AG04449 (cell line): ENCODE results near the gene BCL3.

Source experiments
- CTCF ChIA-PET: fragments of 350-600 bp; formaldehyde crosslinking; extraction: SDS; loops from one replicate; lab custom pipeline; 2021; ENCODE audit warnings: antibody characterized with exemption; lab: Yijun Ruan, JAX
- POLR2A ChIA-PET: fragments of 400-600, 350-600 bp; formaldehyde crosslinking; extraction: SDS; loops from one replicate; lab custom pipeline; 2020; ENCODE audit warnings: antibody characterized with exemption, inconsistent platforms; lab: Yijun Ruan, JAX
- DNase-seq: peaks from one replicate; pipeline ENCODE4 v3.0.0-alpha.2; 2010; ENCODE audit warnings: low read depth, low spot score
- H3K4me3 ChIP-seq: 2 replicates; pipeline ENCODE4 v1.5.1; 2011; ENCODE audit warnings: low read depth, mild to moderate bottlenecking, control low read depth, low read length
- TF ChIP-seq, protein P1 (sequence below): IDR thresholded peaks from one replicate; pipeline ENCODE4 v1.5.1; 2011; ENCODE audit warnings: mild to moderate bottlenecking, moderate library complexity, low read length, control low read depth, inconsistent platforms; ENCODE audit not compliant: insufficient read depth; ENCODE audit errors: missing control alignments

Gene BCL3

GRCh38 chr19:44723952-44724319 lies 24.6 kb upstream of the BCL3 start:
- no peak overlapping the region for H3K4me3 ChIP-seq
- ChIA-PET POLR2A (interaction anchor here (1.1 to 1.6 kb wide), 5 partner anchors 10 to 44 kb away, joined by 3 to 5 read pairs (median 4); no protein-coding TSS in a partner anchor), CTCF (interaction anchor here (0.8 to 19.8 kb wide), 58 partner anchors 9 to 240 kb away, joined by 3 to 694 read pairs (median 8); partner anchors contain the start of genes BCAM, BCL3, CBLC and CLPTM1)
- TF ChIP-seq, protein P1, sequence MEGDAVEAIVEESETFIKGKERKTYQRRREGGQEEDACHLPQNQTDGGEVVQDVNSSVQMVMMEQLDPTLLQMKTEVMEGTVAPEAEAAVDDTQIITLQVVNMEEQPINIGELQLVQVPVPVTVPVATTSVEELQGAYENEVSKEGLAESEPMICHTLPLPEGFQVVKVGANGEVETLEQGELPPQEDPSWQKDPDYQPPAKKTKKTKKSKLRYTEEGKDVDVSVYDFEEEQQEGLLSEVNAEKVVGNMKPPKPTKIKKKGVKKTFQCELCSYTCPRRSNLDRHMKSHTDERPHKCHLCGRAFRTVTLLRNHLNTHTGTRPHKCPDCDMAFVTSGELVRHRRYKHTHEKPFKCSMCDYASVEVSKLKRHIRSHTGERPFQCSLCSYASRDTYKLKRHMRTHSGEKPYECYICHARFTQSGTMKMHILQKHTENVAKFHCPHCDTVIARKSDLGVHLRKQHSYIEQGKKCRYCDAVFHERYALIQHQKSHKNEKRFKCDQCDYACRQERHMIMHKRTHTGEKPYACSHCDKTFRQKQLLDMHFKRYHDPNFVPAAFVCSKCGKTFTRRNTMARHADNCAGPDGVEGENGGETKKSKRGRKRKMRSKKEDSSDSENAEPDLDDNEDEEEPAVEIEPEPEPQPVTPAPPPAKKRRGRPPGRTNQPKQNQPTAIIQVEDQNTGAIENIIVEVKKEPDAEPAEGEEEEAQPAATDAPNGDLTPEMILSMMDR, result peak; percentile 97
- no peak for DNase-seq

DNA sequence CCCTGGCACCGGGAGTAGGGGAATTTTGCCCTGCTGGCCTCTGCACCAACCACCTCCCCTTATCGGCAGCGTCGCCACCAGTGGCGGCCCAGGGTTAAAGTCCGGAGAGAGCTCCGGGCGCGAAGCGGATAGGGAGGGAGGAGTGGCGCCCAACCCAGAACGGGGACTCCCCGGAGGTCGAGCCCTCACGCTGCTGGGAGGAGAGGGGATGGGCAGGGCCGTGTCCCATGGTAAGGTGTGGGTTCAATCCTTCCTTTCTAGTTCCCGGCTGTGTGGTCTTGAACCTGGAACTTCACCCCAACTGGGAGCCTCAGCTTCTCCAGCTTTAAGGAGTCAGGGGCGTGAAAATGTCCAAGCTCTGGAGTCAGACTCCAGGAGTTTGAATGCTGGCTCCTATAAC lies 23.3 kb upstream of the BCL3 start:
- ChIA-PET CTCF (interaction anchor here (1.6 to 19.8 kb wide), 17 partner anchors 10 to 154 kb away, joined by 4 to 694 read pairs (median 27); partner anchors contain the start of genes BCAM and CBLC), POLR2A (no interaction called here)
- DNase-seq, result no peak
- TF ChIP-seq, protein P1, result no peak
- no peak overlapping the region for H3K4me3 ChIP-seq

- POLR2A ChIA-PET, result no interaction called here
- no peak for DNase-seq
- H3K4me3 ChIP-seq, result no peak overlapping the region
- CTCF ChIA-PET, result interaction anchor here (1.9 to 19.8 kb wide), 16 partner anchors 11 to 155 kb away, joined by 6 to 694 read pairs (median 30); partner anchors contain the start of genes BCAM and CBLC
- TF ChIP-seq, protein P1, result no peak
These were observed 22.8 kb upstream of the BCL3 start for GRCh38 chr19:44725684-44726083.

- ChIA-PET POLR2A (no interaction called here), CTCF (interaction anchor here (2.5 to 19.8 kb wide), 5 partner anchors 31 to 116 kb away, joined by 11 to 694 read pairs (median 75); no protein-coding TSS in a partner anchor)
- H3K4me3 ChIP-seq, result no peak overlapping the region
- TF ChIP-seq, protein P1, result no peak
- no peak for DNase-seq
These were observed 22.0 kb upstream of the BCL3 start for GRCh38 chr19:44726465-44726864.

- ChIA-PET POLR2A (no interaction called here), CTCF (interaction anchor here (1.2 to 19.8 kb wide), 7 partner anchors 10 to 157 kb away, joined by 3 to 694 read pairs (median 11); no protein-coding TSS in a partner anchor)
- DNase-seq, result no peak
- H3K4me3 ChIP-seq, result no peak overlapping the region
- TF ChIP-seq, protein P1, result no peak
These were observed 20.3 kb upstream of the BCL3 start for GRCh38 chr19:44728178-44728577.

GRCh38 chr19:44729516-44730033 lies 18.9 kb upstream of the BCL3 start:
- DNase-seq, result no peak

More at GRCh38 chr19:44729516-44730033, 18.9 kb upstream of the BCL3 start:
- ChIA-PET CTCF (interaction anchor here (0.8 to 19.8 kb wide), 6 partner anchors 11 to 115 kb away, joined by 3 to 694 read pairs (median 8); no protein-coding TSS in a partner anchor), POLR2A (no interaction called here)
- no peak overlapping the region for H3K4me3 ChIP-seq
- TF ChIP-seq, protein P1, result no peak
